Measurements from ENCODE around the gene NTM. TPM values are rescaled to one million over a fixed set of nuclear protein-coding genes. Genes with fewer than 3 reads are reported as not detected.

Gene NTM
- total and polyA plus RNA-seq, 12 donors = 0.43 to 3.0 (median 1.3) TPM

DNA sequence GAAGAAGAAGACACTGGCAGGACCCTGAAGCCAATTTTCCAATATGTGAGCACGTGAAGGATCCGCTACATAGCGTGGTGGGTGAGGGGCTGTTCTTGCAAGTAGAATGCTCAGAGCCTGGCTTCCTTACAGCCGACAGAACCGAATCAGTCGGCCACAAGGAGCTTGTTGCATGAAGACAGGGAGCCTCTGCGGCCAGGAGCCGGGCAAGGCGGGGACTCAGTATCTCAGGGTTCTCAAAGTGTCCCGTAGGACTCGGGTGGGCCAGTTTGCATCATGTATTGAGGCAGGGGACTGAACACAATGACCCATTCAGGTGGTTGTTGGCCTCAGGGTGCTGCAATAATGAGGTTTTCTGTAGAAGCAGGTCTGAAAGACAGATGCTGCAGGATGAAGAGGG lies 289.5 kb downstream of the NTM start:
- TF ChIP-seq, protein P1, sequence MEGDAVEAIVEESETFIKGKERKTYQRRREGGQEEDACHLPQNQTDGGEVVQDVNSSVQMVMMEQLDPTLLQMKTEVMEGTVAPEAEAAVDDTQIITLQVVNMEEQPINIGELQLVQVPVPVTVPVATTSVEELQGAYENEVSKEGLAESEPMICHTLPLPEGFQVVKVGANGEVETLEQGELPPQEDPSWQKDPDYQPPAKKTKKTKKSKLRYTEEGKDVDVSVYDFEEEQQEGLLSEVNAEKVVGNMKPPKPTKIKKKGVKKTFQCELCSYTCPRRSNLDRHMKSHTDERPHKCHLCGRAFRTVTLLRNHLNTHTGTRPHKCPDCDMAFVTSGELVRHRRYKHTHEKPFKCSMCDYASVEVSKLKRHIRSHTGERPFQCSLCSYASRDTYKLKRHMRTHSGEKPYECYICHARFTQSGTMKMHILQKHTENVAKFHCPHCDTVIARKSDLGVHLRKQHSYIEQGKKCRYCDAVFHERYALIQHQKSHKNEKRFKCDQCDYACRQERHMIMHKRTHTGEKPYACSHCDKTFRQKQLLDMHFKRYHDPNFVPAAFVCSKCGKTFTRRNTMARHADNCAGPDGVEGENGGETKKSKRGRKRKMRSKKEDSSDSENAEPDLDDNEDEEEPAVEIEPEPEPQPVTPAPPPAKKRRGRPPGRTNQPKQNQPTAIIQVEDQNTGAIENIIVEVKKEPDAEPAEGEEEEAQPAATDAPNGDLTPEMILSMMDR (IDR thresholded peaks at IDR 0.05) = no peak
- no peak for DNase-seq
- no peaks in the 10 kb centered on the region for H3K4me1 ChIP-seq
- WGBS, 2 donors = 76 to 77% methylated on average over 11 of the region's 11 CpGs
- peaks cover 0 to 42% (median 21%) of the 10 kb centered on the region in 7 donors for H3K27me3 ChIP-seq
- H3K27ac ChIP-seq = no peak overlapping the region
- no peaks in the 10 kb centered on the region for H3K9me3 ChIP-seq
- intact Hi-C loops (cut with DNase I) = loop anchor here in 1 of 10 donors (10.0 kb wide), 1 partner anchor 75 kb away; no protein-coding TSS in a partner anchor
- H3K4me3 ChIP-seq = no peak overlapping the region
- ATAC-seq = no peak
- H3K36me3 ChIP-seq = no peaks in the 10 kb centered on the region

DNA sequence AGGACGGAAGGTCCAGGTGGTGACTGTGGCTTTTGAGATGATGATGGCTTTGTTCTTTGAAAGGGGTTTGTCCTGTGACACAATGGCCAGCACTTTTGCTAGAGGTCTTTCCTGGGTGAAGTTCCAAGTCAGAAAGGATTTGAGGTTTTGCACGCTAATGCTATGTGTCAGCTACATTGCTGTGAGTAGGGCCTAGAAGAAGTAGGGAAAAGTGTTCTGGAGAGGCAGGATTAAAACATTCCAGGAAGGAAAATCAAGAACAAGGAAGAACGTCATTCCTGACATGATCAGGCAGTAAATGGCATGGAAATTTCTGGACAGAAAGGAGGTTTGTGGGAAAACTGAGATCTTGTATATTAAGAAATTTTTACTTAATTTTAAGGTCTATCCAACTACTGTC lies 290.7 kb downstream of the NTM start:
- H3K4me1 ChIP-seq = no peaks in the 10 kb centered on the region
- DNase-seq (no peak), ATAC-seq (no peak)
- no peak overlapping the region for H3K27ac ChIP-seq
- no peaks in the 10 kb centered on the region for H3K36me3 ChIP-seq
- H3K27me3 ChIP-seq = peaks cover 0 to 30% (median 17%) of the 10 kb centered on the region in 7 donors
- intact Hi-C loops (cut with DNase I) = loop anchor here in 1 of 10 donors (10.0 kb wide), 1 partner anchor 76 kb away; no protein-coding TSS in a partner anchor
- no peak overlapping the region for H3K4me3 ChIP-seq
- TF ChIP-seq, protein P1 (IDR thresholded peaks at IDR 0.05) = no peak
- WGBS, 2 donors = 69 to 78% methylated on average over 3 of the region's 3 CpGs
- no peaks in the 10 kb centered on the region for H3K9me3 ChIP-seq

DNA sequence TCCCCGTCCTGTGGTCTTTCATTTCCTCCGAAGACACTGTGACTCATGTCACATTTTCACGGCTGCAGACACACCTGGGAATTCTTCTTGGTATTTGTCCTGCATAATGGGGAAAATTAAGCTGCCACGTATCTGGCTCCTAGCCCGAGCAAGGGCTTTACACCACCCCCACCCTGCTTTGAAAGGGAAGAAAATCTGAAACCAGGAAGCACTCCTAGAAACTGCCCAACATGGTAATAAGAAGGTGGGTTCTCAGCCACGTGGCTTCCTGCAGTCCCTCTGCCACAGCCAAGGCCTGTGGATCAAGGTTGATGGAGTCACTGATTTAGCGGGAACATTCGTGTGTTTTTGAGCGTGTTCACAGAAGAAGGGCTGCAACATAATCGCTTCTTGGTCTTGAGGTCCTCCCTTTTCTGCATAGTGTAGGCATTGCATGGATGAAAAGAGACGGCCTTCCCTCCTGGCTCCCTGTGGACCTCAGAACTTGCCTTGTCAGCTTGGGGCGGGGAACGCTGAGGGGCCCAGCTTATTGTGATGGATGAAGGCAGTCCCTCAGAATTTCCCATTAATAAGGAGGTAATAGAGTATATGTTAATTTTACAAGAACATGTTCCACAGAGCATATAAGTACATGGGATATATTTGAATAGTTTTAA lies 292.0 kb downstream of the NTM start:
- no peak overlapping the region for H3K27ac ChIP-seq
- H3K27me3 ChIP-seq = peaks cover 0 to 24% (median 6%) of the 10 kb centered on the region in 7 donors
- no peaks in the 10 kb centered on the region for H3K4me1 ChIP-seq
- no peak for DNase-seq
- TF ChIP-seq, protein P1 (IDR thresholded peaks at IDR 0.05) = no peak
- WGBS, 2 donors = 73 to 75% methylated on average over 13 of the region's 13 CpGs
- no peaks in the 10 kb centered on the region for H3K36me3 ChIP-seq
- no peak for ATAC-seq
- H3K4me3 ChIP-seq = no peak overlapping the region
- no peaks in the 10 kb centered on the region for H3K9me3 ChIP-seq
- intact Hi-C loops (cut with DNase I) = loop anchor here in 1 of 10 donors (10.0 kb wide), 1 partner anchor 78 kb away; no protein-coding TSS in a partner anchor

DNA sequence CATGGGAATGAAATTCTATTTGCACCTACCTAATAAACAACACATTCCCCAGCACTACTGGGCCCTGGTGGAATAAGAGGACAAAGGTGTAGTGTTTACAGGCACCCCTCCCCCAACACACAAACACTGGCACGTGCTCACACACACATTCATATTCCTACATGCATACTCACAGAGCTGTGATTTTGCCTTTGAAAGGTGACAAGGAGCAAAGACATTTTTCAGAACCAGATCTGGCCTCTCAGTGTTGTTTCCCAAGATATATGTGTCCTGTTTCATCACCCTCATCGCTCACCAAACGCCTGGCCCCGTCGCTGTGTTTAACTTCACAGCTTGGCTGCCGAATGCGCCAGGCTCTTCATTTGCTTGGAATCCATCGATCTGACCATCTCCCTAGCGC lies 292.6 kb downstream of the NTM start:
- WGBS, 2 donors = 88 to 90% methylated on average over 9 of the region's 9 CpGs
- Histone ChIP-seq H3K27ac (no peak overlapping the region), H3K27me3 (peaks cover 0 to 30% (median 5%) of the 10 kb centered on the region in 7 donors), H3K36me3 (no peaks in the 10 kb centered on the region), H3K4me1 (no peaks in the 10 kb centered on the region), H3K9me3 (no peaks in the 10 kb centered on the region), H3K4me3 (no peak overlapping the region)
- ATAC-seq (no peak), DNase-seq (no peak)
- TF ChIP-seq, protein P1 (IDR thresholded peaks at IDR 0.05) = no peak
- intact Hi-C loops (cut with DNase I) = loop anchor here in 1 of 10 donors (10.0 kb wide), 1 partner anchor 78 kb away; no protein-coding TSS in a partner anchor
